ENCODE results near the gene PATJ.

Gene PATJ

GRCh38 chr1:62013264-62013663 is 271.0 kb downstream of the PATJ start:
- no peaks in the 10 kb centered on the region for H3K9me3 ChIP-seq (ENCODE audit: control insufficient read depth, insufficient read depth, low read depth, low read length)
- TF ChIP-seq KLF16 (tag by site-specific recombination; IDR thresholded peaks at IDR 0.05) (no peak), ZNF777 (tag by site-specific recombination; IDR thresholded peaks at IDR 0.05; ENCODE audit: borderline replicate concordance) (no peak), ZNF701 (tag by site-specific recombination; IDR thresholded peaks at IDR 0.05) (no peak), ZNF311 (tag by site-specific recombination; IDR thresholded peaks at IDR 0.05; ENCODE audit: borderline replicate concordance) (no peak)
- ChIA-PET POLR2A (no interaction called here), CTCF (no interaction called here)
- no peaks in the 10 kb centered on the region for H3K4me1 ChIP-seq (ENCODE audit: control insufficient read depth, insufficient read depth, low read length)
- peaks cover 0 to 1% of the 10 kb centered on the region in 2 experiments; a peak in 2 of 3 replicates for H3K36me3 ChIP-seq (ENCODE audit: control insufficient read depth in 2 of 2, insufficient read depth in 1 of 2, low read length in 2 of 2)
- no peak overlapping the region for H3K27ac ChIP-seq (ENCODE audit: extremely low read depth, low read depth, low read length)
- H3K4me3 ChIP-seq (ENCODE audit: low read depth, low read length): no peak overlapping the region

- TF ChIP-seq ZNF132 (tag by site-specific recombination; IDR thresholded peaks at IDR 0.05; ENCODE audit: borderline replicate concordance): no peak
- TF ChIP-seq, protein P1, sequence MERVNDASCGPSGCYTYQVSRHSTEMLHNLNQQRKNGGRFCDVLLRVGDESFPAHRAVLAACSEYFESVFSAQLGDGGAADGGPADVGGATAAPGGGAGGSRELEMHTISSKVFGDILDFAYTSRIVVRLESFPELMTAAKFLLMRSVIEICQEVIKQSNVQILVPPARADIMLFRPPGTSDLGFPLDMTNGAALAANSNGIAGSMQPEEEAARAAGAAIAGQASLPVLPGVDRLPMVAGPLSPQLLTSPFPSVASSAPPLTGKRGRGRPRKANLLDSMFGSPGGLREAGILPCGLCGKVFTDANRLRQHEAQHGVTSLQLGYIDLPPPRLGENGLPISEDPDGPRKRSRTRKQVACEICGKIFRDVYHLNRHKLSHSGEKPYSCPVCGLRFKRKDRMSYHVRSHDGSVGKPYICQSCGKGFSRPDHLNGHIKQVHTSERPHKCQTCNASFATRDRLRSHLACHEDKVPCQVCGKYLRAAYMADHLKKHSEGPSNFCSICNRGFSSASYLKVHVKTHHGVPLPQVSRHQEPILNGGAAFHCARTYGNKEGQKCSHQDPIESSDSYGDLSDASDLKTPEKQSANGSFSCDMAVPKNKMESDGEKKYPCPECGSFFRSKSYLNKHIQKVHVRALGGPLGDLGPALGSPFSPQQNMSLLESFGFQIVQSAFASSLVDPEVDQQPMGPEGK (tag by site-specific recombination; IDR thresholded peaks at IDR 0.05): no peak
- TF ChIP-seq, protein P2, sequence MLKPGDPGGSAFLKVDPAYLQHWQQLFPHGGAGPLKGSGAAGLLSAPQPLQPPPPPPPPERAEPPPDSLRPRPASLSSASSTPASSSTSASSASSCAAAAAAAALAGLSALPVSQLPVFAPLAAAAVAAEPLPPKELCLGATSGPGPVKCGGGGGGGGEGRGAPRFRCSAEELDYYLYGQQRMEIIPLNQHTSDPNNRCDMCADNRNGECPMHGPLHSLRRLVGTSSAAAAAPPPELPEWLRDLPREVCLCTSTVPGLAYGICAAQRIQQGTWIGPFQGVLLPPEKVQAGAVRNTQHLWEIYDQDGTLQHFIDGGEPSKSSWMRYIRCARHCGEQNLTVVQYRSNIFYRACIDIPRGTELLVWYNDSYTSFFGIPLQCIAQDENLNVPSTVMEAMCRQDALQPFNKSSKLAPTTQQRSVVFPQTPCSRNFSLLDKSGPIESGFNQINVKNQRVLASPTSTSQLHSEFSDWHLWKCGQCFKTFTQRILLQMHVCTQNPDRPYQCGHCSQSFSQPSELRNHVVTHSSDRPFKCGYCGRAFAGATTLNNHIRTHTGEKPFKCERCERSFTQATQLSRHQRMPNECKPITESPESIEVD (tag by site-specific recombination; IDR thresholded peaks at IDR 0.05): peak; percentile 45; the same call in 1 of the 2 replicates
- TF ChIP-seq ZBTB7A (tag by site-specific recombination; IDR thresholded peaks at IDR 0.05; ENCODE audit: low read depth): no peak
- TF ChIP-seq ZNF585B (tag by site-specific recombination; IDR thresholded peaks at IDR 0.05): no peak
- no peak for TF ChIP-seq ZBTB21 (tag by site-specific recombination; IDR thresholded peaks at IDR 0.05)
- POLR2A ChIA-PET: no interaction called here
- H3K9me3 ChIP-seq (ENCODE audit: control insufficient read depth, insufficient read depth, low read depth, low read length): no peaks in the 10 kb centered on the region
- no peak overlapping the region for H3K27ac ChIP-seq (ENCODE audit: extremely low read depth, low read depth, low read length)
- CTCF ChIA-PET: interaction anchor here (1.0 to 1.4 kb wide), 2 partner anchors 10 to 109 kb away, joined by 3 to 4 read pairs; no protein-coding TSS in a partner anchor
- H3K4me3 ChIP-seq (ENCODE audit: low read depth, low read length): no peak overlapping the region
- peaks cover 0 to 4% of the 10 kb centered on the region in 2 experiments; a peak in 2 of 3 replicates for H3K36me3 ChIP-seq (ENCODE audit: control insufficient read depth in 2 of 2, insufficient read depth in 1 of 2, low read length in 2 of 2)
- no peaks in the 10 kb centered on the region for H3K4me1 ChIP-seq (ENCODE audit: control insufficient read depth, insufficient read depth, low read length)
Measured at GRCh38 chr1:62022382-62022983, 280.2 kb downstream of the PATJ start.

DNA sequence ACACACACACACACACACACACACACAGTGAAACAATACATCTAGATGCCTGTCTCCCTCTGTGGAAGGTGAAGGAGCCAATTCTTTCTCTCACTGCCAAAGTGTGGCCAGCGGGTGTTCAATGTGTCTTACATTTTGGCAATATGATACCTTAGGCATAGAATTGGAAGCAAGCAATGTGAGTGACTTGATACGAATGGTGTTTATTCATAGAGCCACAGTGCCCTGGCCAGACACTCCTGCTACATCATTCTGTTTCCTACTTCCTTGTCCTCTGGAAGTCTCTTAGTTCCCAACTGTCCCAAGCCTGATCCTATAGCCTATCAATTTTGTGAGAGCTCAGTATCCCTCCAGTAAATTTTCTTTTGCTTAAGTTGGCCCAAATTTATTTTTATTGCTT is 282.4 kb downstream of the PATJ start:
- Histone ChIP-seq H3K9me3 (ENCODE audit: control insufficient read depth, insufficient read depth, low read depth, low read length) (no peaks in the 10 kb centered on the region), H3K27ac (ENCODE audit: extremely low read depth, low read depth, low read length) (no peak overlapping the region), H3K36me3 (ENCODE audit: control insufficient read depth in 2 of 2, insufficient read depth in 1 of 2, low read length in 2 of 2) (no peaks in the 10 kb centered on the region), H3K4me3 (ENCODE audit: low read depth, low read length) (no peak overlapping the region), H3K4me1 (ENCODE audit: control insufficient read depth, insufficient read depth, low read length) (no peaks in the 10 kb centered on the region)
- CTCF ChIA-PET: interaction anchor here (0.7 to 1.1 kb wide), 2 partner anchors 32 to 93 kb away, joined by 3 to 6 read pairs; no protein-coding TSS in a partner anchor
- POLR2A ChIA-PET: interaction anchor here (0.5 kb wide), 1 partner anchor 943 kb away, joined by 3 read pairs; no protein-coding TSS in a partner anchor
- TF ChIP-seq ZNF202 (tag by site-specific recombination; IDR thresholded peaks at IDR 0.05; ENCODE audit: borderline replicate concordance) (no peak), ZNF704 (tag by site-specific recombination; IDR thresholded peaks at IDR 0.05) (no peak), ZNF18 (tag by site-specific recombination; IDR thresholded peaks at IDR 0.05) (no peak), SCRT2 (tag by site-specific recombination; IDR thresholded peaks at IDR 0.05) (no peak), ZNF660 (tag by site-specific recombination; IDR thresholded peaks at IDR 0.05) (no peak), GLI2 (tag by site-specific recombination; IDR thresholded peaks at IDR 0.05; ENCODE audit: borderline replicate concordance, low read depth) (no peak), ZIC2 (tag by site-specific recombination; IDR thresholded peaks at IDR 0.05) (no peak), ZNF658 (tag by site-specific recombination; IDR thresholded peaks at IDR 0.05) (no peak), ZBTB6 (tag by site-specific recombination; IDR thresholded peaks at IDR 0.05) (no peak), FEZF1 (tag by site-specific recombination; IDR thresholded peaks at IDR 0.05) (no peak), ZNF174 (tag by site-specific recombination; IDR thresholded peaks at IDR 0.05) (no peak)
- TF ChIP-seq, protein P3, sequence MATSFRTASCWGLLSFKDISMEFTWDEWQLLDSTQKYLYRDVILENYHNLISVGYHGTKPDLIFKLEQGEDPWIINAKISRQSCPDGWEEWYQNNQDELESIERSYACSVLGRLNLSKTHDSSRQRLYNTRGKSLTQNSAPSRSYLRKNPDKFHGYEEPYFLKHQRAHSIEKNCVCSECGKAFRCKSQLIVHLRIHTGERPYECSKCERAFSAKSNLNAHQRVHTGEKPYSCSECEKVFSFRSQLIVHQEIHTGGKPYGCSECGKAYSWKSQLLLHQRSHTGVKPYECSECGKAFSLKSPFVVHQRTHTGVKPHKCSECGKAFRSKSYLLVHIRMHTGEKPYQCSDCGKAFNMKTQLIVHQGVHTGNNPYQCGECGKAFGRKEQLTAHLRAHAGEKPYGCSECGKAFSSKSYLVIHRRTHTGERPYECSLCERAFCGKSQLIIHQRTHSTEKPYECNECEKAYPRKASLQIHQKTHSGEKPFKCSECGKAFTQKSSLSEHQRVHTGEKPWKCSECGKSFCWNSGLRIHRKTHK (tag by site-specific recombination; IDR thresholded peaks at IDR 0.05): no peak
